ENCODE data around the gene ARFIP1.
"Not testable (repeated sequence)": the region's sequence is repeated elsewhere in the genome, so short reads cannot be mapped to it uniquely, and the experiment has no call there.

Gene ARFIP1

GRCh38 chr4:152843481-152844090 lies 63.8 kb downstream of the ARFIP1 start:
- no peak for DNase-seq (ENCODE audit: low read depth in 2 of 2)

GRCh38 chr4:152847376-152847775 lies 67.6 kb downstream of the ARFIP1 start:
- no peak for DNase-seq (ENCODE audit: low read depth in 2 of 2)

GRCh38 chr4:152848508-152848907 lies 68.8 kb downstream of the ARFIP1 start:
- no peak for DNase-seq (ENCODE audit: low read depth in 2 of 2)

- no peak for DNase-seq (ENCODE audit: low read depth in 2 of 2)
These were observed 69.6 kb downstream of the ARFIP1 start for GRCh38 chr4:152849350-152849749.

GRCh38 chr4:152850377-152850776 lies 70.6 kb downstream of the ARFIP1 start:
- peak in 1 of 2 donors; percentile 10 for DNase-seq (ENCODE audit: low read depth in 2 of 2)

GRCh38 chr4:152851226-152851625 lies 71.5 kb downstream of the ARFIP1 start:
- DNase-seq (ENCODE audit: low read depth in 2 of 2) = no peak

GRCh38 chr4:152853293-152853692 lies 73.5 kb downstream of the ARFIP1 start:
- no peak for DNase-seq (ENCODE audit: low read depth in 2 of 2)

- not testable (repeated sequence) for DNase-seq (ENCODE audit: low read depth in 2 of 2)
These were observed 74.3 kb downstream of the ARFIP1 start for GRCh38 chr4:152854016-152854415.

- no peak for DNase-seq (ENCODE audit: low read depth in 2 of 2)
These were observed 77.2 kb downstream of the ARFIP1 start for GRCh38 chr4:152856960-152857359.

- DNase-seq (ENCODE audit: low read depth in 2 of 2) = no peak
These were observed 79.2 kb downstream of the ARFIP1 start for GRCh38 chr4:152858934-152859333.

- no peak for DNase-seq (ENCODE audit: low read depth in 2 of 2)
These were observed 80.3 kb downstream of the ARFIP1 start for GRCh38 chr4:152860046-152860445.

GRCh38 chr4:152862608-152863007 lies 82.9 kb downstream of the ARFIP1 start:
- no peak for DNase-seq (ENCODE audit: low read depth in 2 of 2)

GRCh38 chr4:152864361-152864760 lies 84.6 kb downstream of the ARFIP1 start:
- DNase-seq (ENCODE audit: low read depth in 2 of 2) = no peak

GRCh38 chr4:152866432-152866993 lies 86.8 kb downstream of the ARFIP1 start:
- DNase-seq (ENCODE audit: low read depth in 2 of 2) = not testable (repeated sequence)

GRCh38 chr4:152870606-152871005 lies 90.9 kb downstream of the ARFIP1 start:
- DNase-seq (ENCODE audit: low read depth in 2 of 2) = no peak

GRCh38 chr4:152875261-152875660 lies 95.5 kb downstream of the ARFIP1 start:
- no peak for DNase-seq (ENCODE audit: low read depth in 2 of 2)

- DNase-seq (ENCODE audit: low read depth in 2 of 2) = no peak
These were observed 98.1 kb downstream of the ARFIP1 start for GRCh38 chr4:152877868-152878267.

- DNase-seq (ENCODE audit: low read depth in 2 of 2) = no peak
These were observed 100.5 kb downstream of the ARFIP1 start for GRCh38 chr4:152880263-152880662.

GRCh38 chr4:152881974-152882373 lies 102.2 kb downstream of the ARFIP1 start:
- no peak for DNase-seq (ENCODE audit: low read depth in 2 of 2)

- no peak for DNase-seq (ENCODE audit: low read depth in 2 of 2)
These were observed 105.4 kb downstream of the ARFIP1 start for GRCh38 chr4:152885185-152885584.

- no peak for DNase-seq (ENCODE audit: low read depth in 2 of 2)
These were observed 106.4 kb downstream of the ARFIP1 start for GRCh38 chr4:152886201-152886600.

- no peak for DNase-seq (ENCODE audit: low read depth in 2 of 2)
These were observed 108.2 kb downstream of the ARFIP1 start for GRCh38 chr4:152887981-152888380.

- no peak for DNase-seq (ENCODE audit: low read depth in 2 of 2)
These were observed 113.2 kb downstream of the ARFIP1 start for GRCh38 chr4:152892974-152893373.

GRCh38 chr4:152894673-152895072 lies 114.9 kb downstream of the ARFIP1 start:
- DNase-seq (ENCODE audit: low read depth in 2 of 2) = no peak

Data from activated CD8-positive, alpha-beta memory T cell treated with anti-CD3 and anti-CD28 coated beads for 4 hours (primary cell).